Endothelial cell of umbilical vein (primary cell): Measurements from ENCODE around the gene RSRC2. TPM values are rescaled to one million over a fixed set of nuclear protein-coding genes. Genes with fewer than 3 reads are reported as not detected.
"Not testable (repeated sequence)": the region's sequence is repeated elsewhere in the genome, so short reads cannot be mapped to it uniquely, and the experiment has no call there.

Source experiments
- BruUV-seq: library from RNA; stranded (reverse); fragments of 400-500 nt; replicated peaks from 2 replicates; lab custom pipeline; 2021; lab: Mats Ljungman, UMichigan
- CTCF ChIA-PET: fragments of 300-600, 350-600 bp; sonication (Branson Sonifier 250); formaldehyde crosslinking; loops from one replicate; lab custom pipeline; 2021; ENCODE audit warnings: antibody characterized with exemption, inconsistent platforms; lab: Charles Lee
- POLR2A ChIA-PET: fragments of 300-600, 350-600 bp; sonication (Branson Sonifier 250); formaldehyde crosslinking; loops from one replicate; lab custom pipeline; 2021; ENCODE audit warnings: antibody characterized with exemption, inconsistent platforms; lab: Charles Lee
- DNase-seq: peaks from one replicate; pipeline ENCODE4 v3.0.0-alpha.2; 2011; ENCODE audit warnings: low read depth, low spot score
- FAIRE-seq: peaks from 2 replicates; lab custom pipeline; 2011; peaks lifted over from hg19 to GRCh38; lab: Jason Lieb, UNC
- H2AFZ ChIP-seq: 2 replicates; pipeline ENCODE4 v1.6.0; 2012; ENCODE audit warnings: low read depth, low read length, control low read depth, inconsistent platforms
- H3K27ac ChIP-seq: 2 replicates; pipeline ENCODE4 v1.5.1; 2011; ENCODE audit warnings: low read depth, mild to moderate bottlenecking, control low read depth, low read length, moderate library complexity; ENCODE audit not compliant: insufficient read depth
- H3K27me3 ChIP-seq, 2 experiments: 2 replicates each; pipeline versions ENCODE4 v1.6.0 to v1.6.1; 2011; ENCODE audit warnings: low read length in 2 of 2, mixed read lengths in 1 of 2; ENCODE audit not compliant: control insufficient read depth in 2 of 2, insufficient read depth in 2 of 2
- H3K36me3 ChIP-seq, 2 experiments: 2 replicates in 1 of 2; 3 replicates in 1 of 2; pipeline ENCODE4 v1.5.1; 2011; ENCODE audit warnings: low read length in 2 of 2, mild to moderate bottlenecking in 1 of 2, moderate library complexity in 1 of 2; ENCODE audit not compliant: control insufficient read depth in 2 of 2, insufficient read depth in 2 of 2; ENCODE audit errors: extremely low read depth in 1 of 2
- H3K4me1 ChIP-seq: 3 replicates; pipeline ENCODE4 v1.5.1; 2011; ENCODE audit warnings: mild to moderate bottlenecking, low read length; ENCODE audit not compliant: control insufficient read depth, insufficient read depth; ENCODE audit errors: extremely low read depth
- H3K4me2 ChIP-seq: 2 replicates; pipeline ENCODE4 v1.6.1; 2011; ENCODE audit warnings: low read length, control low read depth, mixed read lengths; ENCODE audit not compliant: insufficient read depth
- H3K4me3 ChIP-seq, 3 experiments: fragments of 200-600 bp in 1 of 3; sonication (generic), shearing (Covaris generic) in 1 of 3; replicated peaks in 1 of 3; 2 replicates each; pipeline ENCODE4 v1.5.1; 2011 to 2016; ENCODE audit warnings: control low read depth in 3 of 3, low read length in 3 of 3, mild to moderate bottlenecking in 2 of 3, inconsistent platforms in 1 of 3, low read depth in 1 of 3, moderate library complexity in 1 of 3; ENCODE audit not compliant: insufficient read depth in 1 of 3
- H3K79me2 ChIP-seq: 2 replicates; pipeline ENCODE4 v1.6.0; 2012; ENCODE audit warnings: low read length, inconsistent platforms; ENCODE audit not compliant: control insufficient read depth, insufficient read depth
- H3K9ac ChIP-seq: replicated peaks from 2 replicates; pipeline ENCODE3; 2011; ENCODE audit warnings: low read length, control low read depth; ENCODE audit not compliant: insufficient read depth; ENCODE audit errors: extremely low read depth
- H3K9me1 ChIP-seq: replicated peaks from 3 replicates; pipeline ENCODE4 v1.6.0; 2011; ENCODE audit warnings: mild to moderate bottlenecking, low read length; ENCODE audit not compliant: control insufficient read depth, insufficient read depth; ENCODE audit errors: extremely low read depth
- H3K9me3 ChIP-seq: replicated peaks from 2 replicates; pipeline ENCODE4 v1.5.1; 2012; ENCODE audit warnings: low read length, inconsistent platforms; ENCODE audit not compliant: control insufficient read depth, insufficient read depth
- H4K20me1 ChIP-seq: replicated peaks from 2 replicates; pipeline ENCODE3; 2011; ENCODE audit warnings: mild to moderate bottlenecking, low read length; ENCODE audit not compliant: control insufficient read depth, insufficient read depth; ENCODE audit errors: extremely low read depth
- CTCF ChIP-seq, 2 donors: IDR thresholded peaks; 1 replicate in 1 of 2; 2 replicates in 1 of 2; pipeline ENCODE4 v1.5.1; 2011; ENCODE audit warnings: low read length in 2 of 2, mild to moderate bottlenecking in 2 of 2, moderate library complexity in 2 of 2, control low read depth in 1 of 2, inconsistent platforms in 1 of 2, low read depth in 1 of 2; ENCODE audit not compliant: insufficient read depth in 1 of 2; ENCODE audit errors: extremely low read depth in 1 of 2
- EZH2 ChIP-seq: IDR thresholded peaks from 2 replicates; pipeline ENCODE4 v1.6.1; 2012; ENCODE audit warnings: borderline replicate concordance, low read depth, mild to moderate bottlenecking, moderate library complexity, low read length, inconsistent platforms; ENCODE audit not compliant: severe bottlenecking
- FOS ChIP-seq: IDR thresholded peaks from 2 replicates; pipeline ENCODE4 v1.6.1; 2011; ENCODE audit warnings: mild to moderate bottlenecking, low read length, moderate library complexity, borderline replicate concordance; ENCODE audit not compliant: insufficient read depth
- GATA2 ChIP-seq: IDR thresholded peaks from 2 replicates; pipeline ENCODE4 v1.7.0; 2011; ENCODE audit warnings: low read depth, mild to moderate bottlenecking, moderate library complexity, mixed read lengths, low read length; ENCODE audit not compliant: insufficient read length, insufficient read depth
- JUN ChIP-seq: IDR thresholded peaks from 2 replicates; pipeline ENCODE4 v1.6.1; 2011; ENCODE audit warnings: borderline replicate concordance, low read depth; ENCODE audit not compliant: insufficient read length, insufficient read depth
- MYC ChIP-seq: IDR thresholded peaks from one replicate; pipeline ENCODE4 v1.6.1; 2011; ENCODE audit warnings: mild to moderate bottlenecking, low read depth, low read length
- POLR2A ChIP-seq: IDR thresholded peaks from 2 replicates; pipeline ENCODE4 v1.6.1; 2012; ENCODE audit warnings: low read depth, mild to moderate bottlenecking, control low read depth, low read length
- POLR2AphosphoS5 ChIP-seq: IDR thresholded peaks from 2 replicates; pipeline ENCODE4 v1.6.1; 2012; ENCODE audit warnings: low read depth, mild to moderate bottlenecking, control low read depth, low read length, moderate library complexity; ENCODE audit not compliant: insufficient read depth
- dilution Hi-C: fragments of 300-500 bp; cut with MboI; formaldehyde crosslinking; loops from one replicate; pipeline ENCODE4 v1.15.0; 2019; ENCODE audit warnings: low sequenced_read_pairs; ENCODE audit not compliant: extremely low pct_ligation_motif_present
- intact Hi-C: fragments of 100-400 bp; cut with micrococcal nuclease; formaldehyde crosslinking; loops from one replicate; pipeline ENCODE4 v1.10.0; 2022
- polyA plus RNA-seq, 4 experiments: library from polyadenylated mRNA; depleted of rRNA in 3 of 4; stranded (reverse) in 3 of 4; unstranded in 1 of 4; fragments of >200 nt; gene quantifications; 2 replicates each; pipeline versions ENCODE4 v1.2.1 to v1.2.3, GENCODE V29; 2011 to 2012; ENCODE audit warnings: missing spikeins in 1 of 4
- total RNA-seq: library from RNA; stranded (reverse); gene quantifications from 2 replicates; pipeline ENCODE4 v1.2.3, GENCODE V29; 2021
- TF ChIP-seq, protein P1 (sequence below): IDR thresholded peaks from 2 replicates; pipeline ENCODE4 v1.6.1; 2011; ENCODE audit not compliant: insufficient read depth, insufficient read length

The RSRC2 gene
- total and polyA plus RNA-seq, 2 donors (not counting 3 experiments of a cell fraction or from before 2014, with no cell fraction given): 17.6 to 81.1 TPM

- dilution Hi-C loops, H3K9ac ChIP-seq, intact Hi-C loops, H3K4me2 ChIP-seq, H4K20me1 ChIP-seq, H3K4me1 ChIP-seq, H3K4me3 ChIP-seq, H3K36me3 ChIP-seq, H3K79me2 ChIP-seq, H3K9me1 ChIP-seq, H3K9me3 ChIP-seq, H3K27me3 ChIP-seq: not testable (repeated sequence)
- FAIRE-seq (peak; percentile 91), DNase-seq (peak; percentile 85)
- peak overlapping the region; percentile 79 for H3K27ac ChIP-seq
- peak; percentile 70 for TF ChIP-seq FOS
- TF ChIP-seq JUN: peak; percentile 91
- POLR2A ChIA-PET: interaction anchor here (0.6 kb wide), 1 partner anchor 64 kb away, joined by 3 read pairs; no protein-coding TSS in a partner anchor
- H2AFZ ChIP-seq: peak overlapping the region; percentile 23
- TSS peak; percentile 83 for BruUV-seq
- CTCF ChIA-PET: interaction anchor here (3.0 kb wide), 1 partner anchor 65 kb away, joined by 16 read pairs; no protein-coding TSS in a partner anchor
Observed at GRCh38 chr12:122464317-122465042, 62.3 kb downstream of the RSRC2 start.

- dilution Hi-C loops: no loop called here
- FAIRE-seq: peak; percentile 31
- BruUV-seq: no TSS peak
Observed at GRCh38 chr12:122460641-122461040, 66.1 kb downstream of the RSRC2 start.

More at GRCh38 chr12:122460641-122461040, 66.1 kb downstream of the RSRC2 start:
- Histone ChIP-seq H3K79me2 (no peaks in the 10 kb centered on the region), H3K9me1 (no peaks in the 10 kb centered on the region), H4K20me1 (no peaks in the 10 kb centered on the region), H2AFZ (no peak overlapping the region), H3K9me3 (no peaks in the 10 kb centered on the region), H3K27me3 (no peaks in the 10 kb centered on the region), H3K4me2 (no peak overlapping the region), H3K27ac (no peak overlapping the region), H3K4me3 (no peak overlapping the region), H3K4me1 (peaks cover 10% of the 10 kb centered on the region), H3K9ac (no peak overlapping the region), H3K36me3 (no peaks in the 10 kb centered on the region)
- TF ChIP-seq, protein P1, sequence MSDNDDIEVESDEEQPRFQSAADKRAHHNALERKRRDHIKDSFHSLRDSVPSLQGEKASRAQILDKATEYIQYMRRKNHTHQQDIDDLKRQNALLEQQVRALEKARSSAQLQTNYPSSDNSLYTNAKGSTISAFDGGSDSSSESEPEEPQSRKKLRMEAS: no peak
- no peak for TF ChIP-seq POLR2AphosphoS5
- TF ChIP-seq JUN: no peak
- no peak for TF ChIP-seq EZH2
- no peak for TF ChIP-seq FOS
- no peak for TF ChIP-seq MYC
- TF ChIP-seq GATA2: no peak
- no peak for TF ChIP-seq POLR2A
- TF ChIP-seq CTCF (IDR thresholded peaks at IDR 0.05; ENCODE audit: extremely low read depth in 1 of 2, insufficient read depth in 1 of 2, low read depth in 1 of 2, low read length in 2 of 2): no peak
- DNase-seq: no peak
- POLR2A ChIA-PET: no interaction called here
- CTCF ChIA-PET: interaction anchor here (3.6 kb wide), 1 partner anchor 61 kb away, joined by 21 read pairs; no protein-coding TSS in a partner anchor
- intact Hi-C loops: no loop called here
